Measurements from ENCODE around the gene HTT.

DNA sequence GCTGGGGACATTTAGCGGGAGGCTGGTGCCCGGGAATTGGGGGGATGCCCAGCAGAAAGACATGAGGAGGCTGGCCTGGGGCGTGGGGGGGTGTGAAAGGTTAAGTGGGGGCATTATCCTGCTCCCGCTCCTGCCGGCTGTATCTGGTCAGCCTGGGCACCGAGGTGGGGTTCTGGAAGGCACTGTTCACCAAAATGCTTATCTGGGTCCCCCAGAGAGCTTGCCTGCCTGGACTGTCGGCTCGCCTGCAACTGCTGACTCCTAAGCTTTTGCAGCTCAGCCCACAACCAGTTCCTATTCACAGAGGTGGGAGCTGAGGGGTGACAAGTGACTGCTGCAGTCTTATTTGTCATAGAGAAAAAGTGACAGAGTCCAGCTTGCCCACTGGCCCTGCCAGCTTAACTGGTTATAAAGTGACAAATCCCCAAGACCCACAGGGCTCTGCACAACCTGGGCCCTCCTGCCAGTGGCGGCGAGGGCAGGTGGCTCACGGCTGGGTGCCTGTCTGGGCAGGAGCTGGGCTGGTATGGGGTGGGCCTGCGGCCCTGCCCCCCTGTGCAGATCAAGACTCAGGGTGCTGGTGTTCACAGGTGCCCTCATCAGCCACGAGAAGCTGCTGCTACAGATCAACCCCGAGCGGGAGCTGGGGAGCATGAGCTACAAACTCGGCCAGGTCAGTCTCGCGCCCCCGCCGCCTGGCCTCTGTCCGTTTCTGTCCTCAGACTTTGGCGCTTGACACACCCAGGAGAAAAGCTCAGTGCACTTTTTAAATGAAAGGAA, 150.8 kb downstream of the HTT start:
- TF ChIP-seq, protein P1, sequence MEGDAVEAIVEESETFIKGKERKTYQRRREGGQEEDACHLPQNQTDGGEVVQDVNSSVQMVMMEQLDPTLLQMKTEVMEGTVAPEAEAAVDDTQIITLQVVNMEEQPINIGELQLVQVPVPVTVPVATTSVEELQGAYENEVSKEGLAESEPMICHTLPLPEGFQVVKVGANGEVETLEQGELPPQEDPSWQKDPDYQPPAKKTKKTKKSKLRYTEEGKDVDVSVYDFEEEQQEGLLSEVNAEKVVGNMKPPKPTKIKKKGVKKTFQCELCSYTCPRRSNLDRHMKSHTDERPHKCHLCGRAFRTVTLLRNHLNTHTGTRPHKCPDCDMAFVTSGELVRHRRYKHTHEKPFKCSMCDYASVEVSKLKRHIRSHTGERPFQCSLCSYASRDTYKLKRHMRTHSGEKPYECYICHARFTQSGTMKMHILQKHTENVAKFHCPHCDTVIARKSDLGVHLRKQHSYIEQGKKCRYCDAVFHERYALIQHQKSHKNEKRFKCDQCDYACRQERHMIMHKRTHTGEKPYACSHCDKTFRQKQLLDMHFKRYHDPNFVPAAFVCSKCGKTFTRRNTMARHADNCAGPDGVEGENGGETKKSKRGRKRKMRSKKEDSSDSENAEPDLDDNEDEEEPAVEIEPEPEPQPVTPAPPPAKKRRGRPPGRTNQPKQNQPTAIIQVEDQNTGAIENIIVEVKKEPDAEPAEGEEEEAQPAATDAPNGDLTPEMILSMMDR (IDR thresholded peaks at IDR 0.05): no peak
- TF ChIP-seq POLR2A (IDR thresholded peaks at IDR 0.05): no peak

Data from lower leg skin (tissue), 3 donors.